T-helper 9 cell (primary cell): ENCODE measurements around the gene OPHN1.
"Not testable (repeated sequence)": the region's sequence is repeated elsewhere in the genome, so short reads cannot be mapped to it uniquely, and the experiment has no call there.

Experiments used
- DNase-seq: peaks from one replicate; pipeline ENCODE4 v3.0.0-alpha.2; 2020

Gene OPHN1

GRCh38 chrX:68422478-68422877 is 10.8 kb downstream of the OPHN1 start:
- DNase-seq, result no peak

GRCh38 chrX:68421636-68422035 is 11.7 kb downstream of the OPHN1 start:
- DNase-seq, result no peak

- no peak for DNase-seq
Measured at GRCh38 chrX:68420559-68420958, 12.7 kb downstream of the OPHN1 start.

GRCh38 chrX:68419975-68420374 is 13.3 kb downstream of the OPHN1 start:
- no peak for DNase-seq

- DNase-seq, result no peak
Measured at GRCh38 chrX:68417651-68418050, 15.6 kb downstream of the OPHN1 start.

- no peak for DNase-seq
Measured at GRCh38 chrX:68416592-68416991, 16.7 kb downstream of the OPHN1 start.

GRCh38 chrX:68415316-68415715 is 18.0 kb downstream of the OPHN1 start:
- DNase-seq, result no peak

GRCh38 chrX:68413254-68413653 is 20.0 kb downstream of the OPHN1 start:
- no peak for DNase-seq

GRCh38 chrX:68411729-68412128 is 21.6 kb downstream of the OPHN1 start:
- DNase-seq, result no peak

- DNase-seq, result no peak
Measured at GRCh38 chrX:68409194-68409593, 24.1 kb downstream of the OPHN1 start.

GRCh38 chrX:68403522-68403921 is 29.8 kb downstream of the OPHN1 start:
- DNase-seq, result no peak

- DNase-seq, result no peak
Measured at GRCh38 chrX:68403038-68403437, 30.3 kb downstream of the OPHN1 start.

- no peak for DNase-seq
Measured at GRCh38 chrX:68402094-68402493, 31.2 kb downstream of the OPHN1 start.

- no peak for DNase-seq
Measured at GRCh38 chrX:68398291-68398690, 35.0 kb downstream of the OPHN1 start.

- DNase-seq, result no peak
Measured at GRCh38 chrX:68396953-68397352, 36.3 kb downstream of the OPHN1 start.

GRCh38 chrX:68389419-68389960 is 43.8 kb downstream of the OPHN1 start:
- DNase-seq, result not testable (repeated sequence)

- DNase-seq, result no peak
Measured at GRCh38 chrX:68387776-68388175, 45.5 kb downstream of the OPHN1 start.

GRCh38 chrX:68383540-68383939 is 49.8 kb downstream of the OPHN1 start:
- DNase-seq, result no peak

- DNase-seq, result not testable (repeated sequence)
Measured at GRCh38 chrX:68377579-68377978, 55.7 kb downstream of the OPHN1 start.

GRCh38 chrX:68376373-68376772 is 56.9 kb downstream of the OPHN1 start:
- no peak for DNase-seq

- no peak for DNase-seq
Measured at GRCh38 chrX:68375803-68376202, 57.5 kb downstream of the OPHN1 start.

- DNase-seq, result no peak
Measured at GRCh38 chrX:68372665-68373064, 60.6 kb downstream of the OPHN1 start.

GRCh38 chrX:68369559-68369958 is 63.7 kb downstream of the OPHN1 start:
- DNase-seq, result no peak

GRCh38 chrX:68365341-68365740 is 68.0 kb downstream of the OPHN1 start:
- no peak for DNase-seq

- no peak for DNase-seq
Measured at GRCh38 chrX:68363984-68364383, 69.3 kb downstream of the OPHN1 start.

- no peak for DNase-seq
Measured at GRCh38 chrX:68358679-68359078, 74.6 kb downstream of the OPHN1 start.
